Activated CD8-positive, alpha-beta memory T cell treated with anti-CD3 and anti-CD28 coated beads for 4 hours (primary cell): Measurements from ENCODE around the gene RACGAP1.

Source experiments
- DNase-seq, 2 donors: peaks; one replicate each; pipeline ENCODE4 v3.0.0-alpha.2; 2020; ENCODE audit warnings: low read depth in 2 of 2

Gene RACGAP1

DNA sequence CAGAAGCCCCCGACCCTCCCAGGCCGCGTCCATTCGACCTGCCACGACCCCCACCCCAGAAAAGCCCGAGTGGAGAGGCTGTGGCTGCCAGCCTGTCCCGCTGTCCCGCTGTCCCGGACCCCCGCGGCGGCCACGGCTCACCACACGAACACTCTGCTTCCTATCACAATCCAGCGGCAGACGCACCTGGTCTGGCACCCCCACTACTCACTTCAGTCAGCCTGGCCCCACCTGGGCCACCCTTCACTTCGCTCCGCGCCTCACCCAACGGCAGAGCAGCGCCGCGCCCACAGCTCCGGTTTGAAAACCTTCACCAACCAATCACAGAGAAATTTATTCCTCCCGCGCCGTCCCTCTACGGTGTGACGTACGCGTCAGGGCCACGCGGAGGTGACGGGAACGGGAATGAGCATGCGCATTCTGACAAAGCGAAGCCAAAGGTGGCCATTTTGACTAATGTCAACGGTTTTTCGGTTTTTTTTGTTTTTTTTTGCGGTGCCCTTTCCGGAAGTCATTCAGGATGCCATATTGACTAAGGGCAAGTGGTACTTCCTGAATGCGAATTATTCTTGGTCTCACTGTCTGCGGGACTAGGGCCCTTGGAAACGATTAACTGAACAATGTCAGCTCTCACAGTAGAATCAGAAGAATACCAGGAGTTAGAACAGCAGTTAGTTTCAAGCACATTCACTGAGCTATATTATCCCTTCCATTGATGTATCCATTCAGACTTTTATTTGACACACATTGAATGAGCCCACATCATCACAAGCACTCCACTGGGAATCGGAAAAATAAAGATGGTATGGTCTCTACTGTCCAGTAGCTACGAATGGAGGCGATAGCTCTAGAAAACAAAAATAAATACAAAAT is at the start of gene RACGAP1:
RACGAP1 (minus strand) TSS at position 308 of the 873 bp plus-strand sequence. CDS start 8,779 bp downstream, outside the sequence.
- DNase-seq = peak; percentile 89 to 95

- no peak for DNase-seq
These were observed 48.4 kb upstream of the RACGAP1 start for GRCh38 chr12:50073712-50074111.

DNA sequence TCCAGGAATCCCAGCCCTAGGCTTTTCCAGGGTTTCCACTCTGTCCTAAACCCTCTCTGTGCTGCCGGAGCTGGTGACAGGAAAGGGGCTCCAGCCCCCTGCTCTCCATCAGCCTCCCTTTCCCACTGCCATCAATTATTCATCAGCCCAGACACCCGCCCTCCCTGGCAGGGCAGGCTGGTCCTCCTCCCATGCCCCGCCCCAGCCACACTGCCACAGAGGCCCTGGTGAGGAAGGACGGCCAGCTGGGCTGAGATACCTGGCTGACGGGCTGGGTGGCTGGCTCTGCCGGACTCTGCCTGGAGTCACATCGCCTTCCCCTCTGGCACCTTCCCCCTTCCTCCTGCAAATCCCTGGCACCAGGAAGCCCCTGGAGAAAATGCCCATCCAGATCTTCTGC is 47.9 kb upstream of the RACGAP1 start:
- no peak for DNase-seq

DNA sequence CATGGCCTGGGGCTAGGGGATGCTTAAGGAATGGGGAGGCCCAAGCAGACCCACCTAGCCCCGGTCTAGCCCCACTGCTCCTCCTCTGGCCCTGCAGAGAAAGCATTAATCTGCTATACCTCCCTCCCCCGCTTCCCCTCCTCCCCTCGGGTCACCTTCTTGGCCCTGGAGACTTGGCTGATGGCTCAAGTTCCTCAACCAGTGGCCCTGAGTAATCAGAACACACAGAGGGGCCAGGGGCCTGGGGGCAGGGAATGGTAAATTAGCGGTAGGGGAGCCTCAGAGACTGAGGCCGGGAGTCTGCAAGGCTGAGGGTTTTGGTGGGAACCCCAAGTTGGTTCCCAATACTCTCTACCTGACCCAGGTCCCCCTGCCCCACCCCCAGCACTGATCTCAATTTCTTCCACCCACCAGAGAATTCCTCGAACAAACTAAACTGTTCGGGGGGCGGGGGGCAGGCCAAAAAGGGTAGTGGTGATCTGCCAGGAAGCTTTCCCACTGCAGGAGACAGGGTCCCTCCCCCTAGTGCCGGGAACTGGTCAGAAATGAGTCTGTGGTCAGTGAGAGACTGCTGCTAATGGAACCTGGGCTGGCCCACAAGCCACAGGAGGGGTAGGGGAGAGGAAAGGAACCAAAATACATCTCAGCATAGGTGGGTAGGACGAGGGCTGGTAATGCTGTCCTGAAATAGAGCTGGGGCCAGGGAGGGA is 47.1 kb upstream of the RACGAP1 start:
- DNase-seq = no peak

GRCh38 chr12:50070314-50071060 is 45.2 kb upstream of the RACGAP1 start:
- DNase-seq = peak in 1 of 2 donors; percentile 38

DNA sequence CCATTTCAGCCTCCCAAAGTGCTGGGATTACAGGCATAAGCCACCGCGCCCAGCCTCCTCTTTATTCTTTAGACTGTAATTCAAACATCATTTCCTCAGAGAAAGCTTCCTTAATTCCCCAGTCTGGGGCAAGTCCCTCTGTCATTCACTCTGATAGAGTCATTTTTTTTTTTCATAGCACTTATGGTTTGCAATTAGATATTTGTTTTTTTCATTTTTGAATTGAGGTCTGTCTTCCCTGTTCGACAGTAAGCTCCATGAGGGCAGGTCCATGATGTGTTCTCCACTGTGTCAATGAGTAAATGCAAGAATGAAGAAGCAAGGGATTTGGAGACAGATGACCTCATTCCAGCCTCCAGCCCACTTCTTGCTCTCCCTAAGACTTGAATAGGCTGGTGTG is 44.2 kb upstream of the RACGAP1 start:
- no peak for DNase-seq

DNA sequence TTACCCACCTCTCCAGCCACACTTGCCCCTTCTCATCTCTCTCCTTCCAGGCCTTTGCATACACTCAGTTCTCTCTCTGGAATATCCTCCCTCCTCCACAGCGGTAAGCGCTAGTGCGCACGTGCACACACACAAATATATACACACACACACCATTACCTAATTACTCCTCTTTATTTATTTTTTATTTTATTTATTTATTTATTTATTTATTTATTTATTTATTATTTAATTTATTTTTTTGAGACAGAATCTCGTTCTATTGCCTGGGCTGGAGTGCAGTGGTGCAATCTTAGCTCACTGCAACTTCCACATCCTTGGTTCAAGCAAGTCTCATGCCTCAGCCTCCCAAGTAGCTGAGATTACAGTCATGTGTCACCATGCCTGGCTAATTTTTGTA is 43.8 kb upstream of the RACGAP1 start:
- DNase-seq = no peak

- DNase-seq = no peak
These were observed 41.1 kb upstream of the RACGAP1 start for GRCh38 chr12:50066402-50066801.

DNA sequence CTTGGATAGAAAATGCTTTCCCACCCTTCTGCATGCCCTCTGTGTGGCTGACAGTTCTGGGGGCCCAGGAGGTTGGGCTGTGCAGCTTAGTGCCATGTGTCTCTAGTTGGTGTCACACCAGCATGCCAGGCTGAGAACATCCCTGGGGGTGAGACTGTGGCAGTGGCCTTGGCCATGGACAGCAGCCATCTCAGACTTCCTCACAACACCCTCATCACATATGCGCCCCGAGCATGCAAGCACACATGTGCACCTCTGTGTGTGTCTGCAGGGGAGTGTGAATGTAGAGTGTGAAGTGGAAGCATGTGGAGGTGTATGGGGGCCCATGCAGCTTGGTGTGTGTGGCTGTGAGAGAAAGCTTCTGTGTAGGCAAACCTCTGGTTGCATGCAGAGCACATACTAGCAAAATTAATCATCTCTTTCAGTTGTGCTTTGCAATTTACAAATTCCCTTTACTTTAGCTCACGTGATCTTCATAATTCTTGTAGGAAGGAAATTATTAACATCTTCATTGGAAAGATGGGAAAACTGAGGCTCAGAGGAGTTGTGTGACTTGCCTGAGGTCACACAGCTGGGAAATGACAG is 40.5 kb upstream of the RACGAP1 start:
- no peak for DNase-seq

- no peak for DNase-seq
These were observed 37.6 kb upstream of the RACGAP1 start for GRCh38 chr12:50062728-50063460.

- DNase-seq = no peak
These were observed 36.8 kb upstream of the RACGAP1 start for GRCh38 chr12:50061946-50062686.

- no peak for DNase-seq
These were observed 35.9 kb upstream of the RACGAP1 start for GRCh38 chr12:50061171-50061570.

DNA sequence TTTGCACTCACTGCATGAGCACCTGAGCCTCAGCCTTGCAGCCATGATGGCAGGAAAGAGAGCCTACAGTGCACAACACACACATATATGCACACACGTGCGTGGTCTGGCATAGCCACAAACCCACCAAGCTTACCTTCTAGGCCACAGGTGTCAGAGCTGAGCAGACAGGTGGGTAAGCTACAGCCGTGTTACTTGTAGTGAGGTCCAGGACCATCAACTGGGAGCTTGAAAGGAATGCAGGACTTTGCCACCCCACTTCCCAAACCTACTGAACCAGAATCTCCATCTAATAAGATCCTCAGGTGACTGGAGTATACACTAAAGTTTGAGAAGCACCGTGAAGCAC is 34.8 kb upstream of the RACGAP1 start:
- DNase-seq = no peak

DNA sequence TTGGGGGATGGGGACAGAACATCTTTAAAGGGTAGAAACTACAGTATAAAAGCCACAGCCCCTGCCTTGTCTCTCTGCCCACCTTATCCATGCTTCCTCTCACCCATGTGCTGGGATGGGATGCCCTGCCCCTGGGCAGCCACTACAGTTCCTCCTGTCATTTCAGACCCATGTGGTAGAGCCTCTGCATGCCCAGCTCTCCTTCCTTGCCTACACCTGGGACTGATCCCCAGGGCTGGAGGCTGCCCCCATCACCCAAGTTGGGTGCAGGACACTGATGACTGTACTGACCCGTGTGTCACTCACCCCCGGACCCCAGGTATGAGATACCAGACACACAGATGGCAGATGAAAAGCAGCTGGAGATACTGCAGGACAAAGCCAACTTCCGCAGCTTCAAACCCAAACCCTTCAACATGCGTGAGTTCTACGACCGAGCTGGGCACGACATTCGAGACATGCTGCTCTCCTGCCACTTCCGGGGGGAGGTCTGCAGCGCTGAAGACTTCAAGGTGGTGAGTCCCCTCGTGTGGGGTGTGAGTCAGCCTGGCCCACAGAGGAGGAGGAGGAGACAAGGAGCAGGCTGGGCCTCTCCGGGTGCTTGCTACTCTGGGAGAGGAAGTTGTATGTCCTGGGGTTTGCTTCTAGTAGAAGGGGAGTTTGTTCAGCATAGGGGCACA is 34.3 kb upstream of the RACGAP1 start:
- DNase-seq = peak; percentile 52 to 53

DNA sequence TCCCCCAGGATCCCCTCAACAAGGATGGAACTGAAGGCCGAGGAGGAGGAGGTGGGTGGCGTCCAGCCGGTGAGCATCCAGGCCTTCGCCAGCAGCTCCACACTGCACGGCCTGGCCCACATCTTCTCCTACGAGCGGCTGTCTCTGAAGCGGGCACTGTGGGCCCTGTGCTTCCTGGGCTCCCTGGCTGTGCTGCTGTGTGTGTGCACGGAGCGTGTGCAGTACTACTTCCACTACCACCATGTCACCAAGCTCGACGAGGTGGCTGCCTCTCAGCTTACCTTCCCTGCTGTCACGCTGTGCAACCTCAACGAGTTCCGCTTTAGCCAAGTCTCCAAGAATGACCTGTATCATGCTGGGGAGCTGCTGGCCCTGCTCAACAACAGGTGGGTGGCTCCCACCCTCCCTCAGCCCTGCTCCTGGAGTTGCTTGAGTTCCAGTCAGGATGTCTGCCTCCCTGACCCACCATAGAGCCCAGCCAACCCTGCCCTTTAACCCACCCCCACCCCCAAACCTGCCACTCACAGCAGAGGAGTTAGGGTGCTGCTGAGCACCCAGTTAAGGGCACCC is 33.5 kb upstream of the RACGAP1 start:
- DNase-seq = no peak

- no peak for DNase-seq
These were observed 32.8 kb upstream of the RACGAP1 start for GRCh38 chr12:50057896-50058670.

DNA sequence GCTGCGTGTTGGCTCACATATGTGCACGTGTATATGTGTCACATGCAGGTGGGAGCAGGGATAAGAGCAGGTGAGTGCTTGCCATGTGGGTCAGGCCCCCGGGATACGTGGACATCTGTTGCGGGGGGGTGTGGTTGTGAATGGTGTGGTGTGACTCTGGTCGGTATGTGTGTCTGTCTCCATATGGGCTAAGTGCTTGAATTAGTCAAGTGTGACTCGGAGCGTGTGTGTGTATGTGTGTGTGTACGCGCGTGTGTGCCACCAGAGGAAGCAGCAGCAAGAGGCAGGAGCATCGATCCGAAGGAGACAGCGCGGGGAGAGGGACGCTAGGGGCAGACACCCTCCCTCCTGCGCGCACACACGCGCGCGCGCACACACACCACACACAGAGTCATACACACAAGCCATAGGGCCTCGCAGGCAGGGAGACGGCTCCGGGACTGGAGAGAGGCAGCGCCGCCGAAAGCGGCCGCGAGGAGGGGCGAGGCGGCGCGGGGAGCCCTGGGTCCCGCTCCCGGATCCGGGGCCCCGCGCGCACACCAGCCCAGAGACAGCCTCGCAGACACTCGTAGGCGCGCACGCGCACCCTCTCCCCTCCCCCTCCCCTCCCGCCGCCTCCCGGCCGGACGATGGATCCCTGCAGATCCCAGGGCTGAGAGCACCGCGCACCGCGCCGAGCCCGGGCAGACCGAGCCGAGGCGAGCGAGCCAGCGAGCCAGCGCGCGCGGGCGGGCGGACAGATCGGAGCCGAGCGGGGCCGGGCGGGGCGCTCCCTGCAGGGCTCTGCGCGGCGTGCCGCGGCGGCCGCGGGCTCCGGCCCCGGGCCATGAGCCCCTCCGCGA is 31.9 kb upstream of the RACGAP1 start, which contains the start of gene ASIC1:
ASIC1 (plus strand) TSS at position 597 of the 842 bp plus-strand sequence. CDS start 1,171 bp downstream, outside the sequence.
- peak; percentile 13 to 17 for DNase-seq

GRCh38 chr12:50056639-50056976 is 31.3 kb upstream of the RACGAP1 start:
- DNase-seq = no peak
